HepG2 (cell line): Measurements from ENCODE around the gene P2RY2. TPM values are rescaled to one million over a fixed set of nuclear protein-coding genes. Genes with fewer than 3 reads are reported as not detected.

Source experiments
- ATAD3A ChIP-seq: sonication (generic); formaldehyde crosslinking; IDR thresholded peaks from 2 replicates; pipeline ENCODE4 v1.4.0; 2020; ENCODE audit warnings: missing genetic modification reagents
- ATF1 ChIP-seq: IDR thresholded peaks from 2 replicates; pipeline ENCODE4 v1.6.1; 2016; ENCODE audit warnings: mild to moderate bottlenecking, control low read depth
- BRD4 ChIP-seq: sonication (generic); formaldehyde crosslinking; IDR thresholded peaks from 2 replicates; pipeline ENCODE4 v1.4.0; 2020; ENCODE audit warnings: missing genetic modification reagents
- CBFB ChIP-seq: sonication (generic); formaldehyde crosslinking; IDR thresholded peaks from 2 replicates; pipeline ENCODE4 v1.4.0; 2020; ENCODE audit warnings: missing genetic modification reagents
- HMG20B ChIP-seq: conservative IDR thresholded peaks from 2 replicates; pipeline ENCODE4 v1.6.1; 2016; ENCODE audit warnings: missing genetic modification reagents, missing compliant biosample characterization
- HMGA1 ChIP-seq: sonication (generic); formaldehyde crosslinking; conservative IDR thresholded peaks from 2 replicates; pipeline ENCODE4 v1.4.0; 2020; ENCODE audit warnings: missing genetic modification reagents
- IRF9 ChIP-seq: sonication (generic); formaldehyde crosslinking; IDR thresholded peaks from 2 replicates; pipeline ENCODE4 v1.8.0; 2022; ENCODE audit warnings: missing genetic modification reagents, mild to moderate bottlenecking, borderline replicate concordance
- LCORL ChIP-seq, 2 experiments: fragments of 450-650 bp in 1 of 2; sonication (generic) in 1 of 2; formaldehyde crosslinking in 1 of 2; IDR thresholded peaks; 2 replicates each; pipeline versions ENCODE4 v1.5.0 to v1.6.1; 2017 to 2020; ENCODE audit warnings: antibody characterized with exemption in 1 of 2, missing genetic modification reagents in 1 of 2
- NAIF1 ChIP-seq: sonication (generic); formaldehyde crosslinking; IDR thresholded peaks from 2 replicates; pipeline ENCODE4 v1.5.0; 2020; ENCODE audit warnings: mild to moderate bottlenecking, missing genetic modification reagents, borderline replicate concordance
- PAXIP1 ChIP-seq: sonication (generic); formaldehyde crosslinking; conservative IDR thresholded peaks from 2 replicates; pipeline ENCODE4 v1.4.0; 2020; ENCODE audit warnings: mild to moderate bottlenecking, missing genetic modification reagents, moderate library complexity
- PHF5A ChIP-seq: IDR thresholded peaks from one replicate; pipeline ENCODE4 v1.6.1; 2018; ENCODE audit warnings: low read depth, missing genetic modification reagents; ENCODE audit not compliant: unreplicated experiment
- THYN1 ChIP-seq: sonication (generic); formaldehyde crosslinking; IDR thresholded peaks from 2 replicates; pipeline ENCODE4 v1.8.1; 2023; ENCODE audit warnings: low read depth, mild to moderate bottlenecking, moderate library complexity, missing genetic modification reagents, borderline replicate concordance
- XRCC5 ChIP-seq: fragments of 200-400 bp; formaldehyde crosslinking; optimal IDR thresholded peaks from 2 replicates; pipeline ENCODE3; 2017; ENCODE audit warnings: mild to moderate bottlenecking, low read length
- ZFY ChIP-seq: sonication (generic); formaldehyde crosslinking; IDR thresholded peaks from 2 replicates; pipeline ENCODE4 v1.4.0; 2020; ENCODE audit warnings: missing genetic modification reagents
- ZNF251 ChIP-seq: sonication (generic); formaldehyde crosslinking; IDR thresholded peaks from 2 replicates; pipeline ENCODE4 v1.9.0; 2021; ENCODE audit warnings: mild to moderate bottlenecking, missing genetic modification reagents
- ZNF335 ChIP-seq: sonication (generic); formaldehyde crosslinking; IDR thresholded peaks from 2 replicates; pipeline ENCODE4 v1.4.0; 2020; ENCODE audit warnings: missing genetic modification reagents
- ZNF639 ChIP-seq: conservative IDR thresholded peaks from 2 replicates; pipeline ENCODE4 v1.6.1; 2018; ENCODE audit warnings: missing genetic modification reagents
- ZNF710 ChIP-seq: sonication (generic); formaldehyde crosslinking; IDR thresholded peaks from 2 replicates; pipeline ENCODE4 v1.5.0; 2020; ENCODE audit warnings: mild to moderate bottlenecking, missing genetic modification reagents, borderline replicate concordance
- ZSCAN9 ChIP-seq: IDR thresholded peaks from 2 replicates; pipeline ENCODE4 v1.6.1; 2016; ENCODE audit warnings: borderline replicate concordance
- polyA plus RNA-seq, 8 experiments: library from polyadenylated mRNA; depleted of rRNA in 3 of 8; stranded (reverse) in 7 of 8; unstranded in 1 of 8; fragments of >200 nt; fragmentation: Illumina TruSeq in 4 of 8; extraction: Trizol in 4 of 8; gene quantifications; 2 replicates each; pipeline versions ENCODE4 v1.2.1 to v1.2.3, GENCODE V29; 2011 to 2016; ENCODE audit warnings: low read depth in 4 of 8, missing spikeins in 1 of 8, mixed read lengths in 1 of 8; ENCODE audit not compliant: insufficient read depth in 1 of 8
- total RNA-seq, 5 experiments: library from RNA; depleted of rRNA; stranded (reverse); fragments of >200 nt; fragmentation: Illumina TruSeq; extraction: Trizol; gene quantifications; 2 replicates each; pipeline ENCODE4 v1.2.3, GENCODE V29; 2016; ENCODE audit warnings: low read depth in 1 of 5

Gene P2RY2
- total and polyA plus RNA-seq, 2 of the 13 experiments (the other 11 are each of a cell fraction or from before 2014, with no cell fraction given), result 0.95 to 3.1 TPM

GRCh38 chr11:73218106-73218829, at the start of gene P2RY2 (continued):
- TF ChIP-seq ZNF710, result no peak
- TF ChIP-seq ATF1 (CRISPR knock-in tag), result no peak
- TF ChIP-seq NAIF1 (CRISPR knock-in tag), result no peak
- TF ChIP-seq ZNF335, result no peak
- no peak for TF ChIP-seq HMG20B (CRISPR knock-in tag)
- peak; percentile 79 for TF ChIP-seq ZFY (CRISPR knock-in tag)
- no peak for TF ChIP-seq THYN1 (CRISPR knock-in tag)
- peak; percentile 84; the same call in 1 of the 2 replicates for TF ChIP-seq IRF9 (CRISPR knock-in tag)
- peak; percentile 65; the same call in 1 of the 2 replicates for TF ChIP-seq ZSCAN9 (CRISPR knock-in tag)
- TF ChIP-seq BRD4 (CRISPR knock-in tag), result peak; percentile 64; the same call in 1 of the 2 replicates
- no peak for TF ChIP-seq ZNF251 (CRISPR knock-in tag)
- peak; percentile 27 for TF ChIP-seq XRCC5
- no peak for TF ChIP-seq PHF5A (CRISPR knock-in tag)
- TF ChIP-seq ATAD3A, result no peak
- peak; percentile 59 for TF ChIP-seq PAXIP1 (CRISPR knock-in tag)
- peak; percentile 18; the same call in 1 of the 2 replicates for TF ChIP-seq CBFB (CRISPR knock-in tag)
- no peak for TF ChIP-seq HMGA1 (CRISPR knock-in tag)
- no peak for TF ChIP-seq LCORL (IDR thresholded peaks at IDR 0.05)
- peak; percentile 76; the same call in 1 of the 2 replicates for TF ChIP-seq LCORL (CRISPR knock-in tag; IDR thresholded peaks at IDR 0.05)
- TF ChIP-seq ZNF639 (CRISPR knock-in tag), result 0 out of 2 replicates have a peak, but pooled peaks have one; percentile 65
